CD1c-positive myeloid dendritic cell (primary cell): ENCODE data around the gene HAP1.
"Not testable (repeated sequence)": the region's sequence is repeated elsewhere in the genome, so short reads cannot be mapped to it uniquely, and the experiment has no call there.

Source experiments
- DNase-seq: peaks from one replicate; pipeline ENCODE4 v3.0.0-alpha.2; 2016; ENCODE audit errors: extremely low spot score

Gene HAP1

GRCh38 chr17:41724476-41725050 lies 9.9 kb downstream of the HAP1 start:
- no peak for DNase-seq

- no peak for DNase-seq
Observed at GRCh38 chr17:41723801-41724475, 10.5 kb downstream of the HAP1 start.

- no peak for DNase-seq
Observed at GRCh38 chr17:41722231-41722630, 12.2 kb downstream of the HAP1 start.

- no peak for DNase-seq
Observed at GRCh38 chr17:41718287-41718645, 16.2 kb downstream of the HAP1 start.

- peak; percentile 79 for DNase-seq
Observed at GRCh38 chr17:41717408-41718286, 16.8 kb downstream of the HAP1 start.

- DNase-seq = no peak
Observed at GRCh38 chr17:41711669-41712400, 22.6 kb downstream of the HAP1 start, which contains the start of gene GAST. TSS of gene GAST (plus strand) at chr17:41712331. CDS start at chr17:41715437, 3,106 bp downstream.

GRCh38 chr17:41710472-41711090 lies 23.9 kb downstream of the HAP1 start:
- no peak for DNase-seq

GRCh38 chr17:41707803-41708669 lies 26.4 kb downstream of the HAP1 start:
- no peak for DNase-seq

- no peak for DNase-seq
Observed at GRCh38 chr17:41705271-41705991, 29.0 kb downstream of the HAP1 start.

- no peak for DNase-seq
Observed at GRCh38 chr17:41702712-41703111, 31.7 kb downstream of the HAP1 start.

- DNase-seq = not testable (repeated sequence)
Observed at GRCh38 chr17:41700843-41701242, 33.6 kb downstream of the HAP1 start.

GRCh38 chr17:41697122-41697962 lies 37.1 kb downstream of the HAP1 start:
- DNase-seq = peak; percentile 86

- DNase-seq = peak; percentile 92
Observed at GRCh38 chr17:41695954-41696757, 38.3 kb downstream of the HAP1 start.

- no peak for DNase-seq
Observed at GRCh38 chr17:41695134-41695661, 39.2 kb downstream of the HAP1 start.

- DNase-seq = no peak
Observed at GRCh38 chr17:41692722-41693521, 41.5 kb downstream of the HAP1 start.

- DNase-seq = no peak
Observed at GRCh38 chr17:41691031-41691777, 43.2 kb downstream of the HAP1 start.
